K562 (cell line): ENCODE data around the gene MYL12A. TPM values are rescaled to one million over a fixed set of nuclear protein-coding genes. Genes with fewer than 3 reads are reported as not detected.

ENCODE experiments used
- CBX1 ChIP-seq: sonication (generic); IDR thresholded peaks from 2 replicates; pipeline ENCODE4 v1.6.1; 2016; ENCODE audit warnings: antibody characterized with exemption, low read depth, mild to moderate bottlenecking
- ELF1 ChIP-seq: fragments of 200-800 bp; sonication (Bioruptor generic); IDR thresholded peaks from 2 replicates; pipeline ENCODE4 v1.6.1; 2016; ENCODE audit warnings: missing genetic modification characterization, missing compliant biosample characterization
- ESRRB ChIP-seq: fragments of 250-450 bp; sonication (Bioruptor Pico); IDR thresholded peaks from 2 replicates; pipeline ENCODE4 v1.5.0; 2020; ENCODE audit warnings: mild to moderate bottlenecking, moderate library complexity, borderline replicate concordance
- FIP1L1 ChIP-seq: fragments of 200-400 bp; formaldehyde crosslinking; IDR thresholded peaks from 2 replicates; pipeline ENCODE4 v1.6.1; 2018; ENCODE audit warnings: mild to moderate bottlenecking, low read depth, low read length; ENCODE audit not compliant: poor library complexity, severe bottlenecking
- GABPA ChIP-seq: fragments of 200-800 bp; sonication (Bioruptor generic); conservative IDR thresholded peaks from 2 replicates; pipeline ENCODE4 v1.6.1; 2016; ENCODE audit warnings: low read depth, missing genetic modification characterization, missing compliant biosample characterization
- GABPB1 ChIP-seq: sonication (generic); formaldehyde crosslinking; IDR thresholded peaks from 2 replicates; pipeline ENCODE4 v1.8.0; 2022; ENCODE audit warnings: mild to moderate bottlenecking, missing genetic modification reagents
- KDM1A ChIP-seq, 2 experiments: fragments of 450-650 bp; IDR thresholded peaks; 2 replicates each; pipeline ENCODE4 v1.6.1; 2016; ENCODE audit warnings: mild to moderate bottlenecking in 2 of 2
- MCM2 ChIP-seq: fragments of 450-650 bp; IDR thresholded peaks from 2 replicates; pipeline ENCODE4 v1.6.1; 2017; ENCODE audit warnings: low read depth, mild to moderate bottlenecking
- NONO ChIP-seq, 2 experiments: fragments of 200-400 bp in 1 of 2; fragments of 450-650 bp in 1 of 2; formaldehyde crosslinking in 1 of 2; IDR thresholded peaks; 2 replicates each; pipeline ENCODE4 v1.6.1; 2017; ENCODE audit warnings: low read depth in 2 of 2, mild to moderate bottlenecking in 2 of 2, moderate library complexity in 2 of 2, low read length in 1 of 2
- PRMT5 ChIP-seq: sonication (generic); formaldehyde crosslinking; IDR thresholded peaks from 2 replicates; pipeline ENCODE4 v1.5.0; 2020; ENCODE audit warnings: missing genetic modification reagents
- PTTG1 ChIP-seq: fragments of 450-650 bp; IDR thresholded peaks from 2 replicates; pipeline ENCODE4 v1.6.1; 2016; ENCODE audit warnings: low read depth, mild to moderate bottlenecking, missing genetic modification characterization, missing compliant biosample characterization
- RBM22 ChIP-seq: fragments of 200-400 bp; formaldehyde crosslinking; IDR thresholded peaks from 2 replicates; pipeline ENCODE4 v1.6.1; 2018; ENCODE audit warnings: low read length, low read depth; ENCODE audit not compliant: poor library complexity, severe bottlenecking
- RREB1 ChIP-seq: fragments of 250-450 bp; sonication (Bioruptor Pico); IDR thresholded peaks from 2 replicates; pipeline ENCODE4 v1.4.0; 2020
- TOE1 ChIP-seq, 2 experiments: fragments of 450-650 bp in 1 of 2; sonication (generic) in 1 of 2; formaldehyde crosslinking in 1 of 2; IDR thresholded peaks; 2 replicates each; pipeline versions ENCODE4 v1.7.1 to v1.8.0; 2016 to 2022; ENCODE audit warnings: borderline replicate concordance in 2 of 2, mild to moderate bottlenecking in 2 of 2, antibody characterized with exemption in 1 of 2, inconsistent platforms in 1 of 2, low read depth in 1 of 2, missing genetic modification reagents in 1 of 2, moderate library complexity in 1 of 2
- TRIM28 ChIP-seq: fragments of 450-650 bp; IDR thresholded peaks from 2 replicates; pipeline ENCODE4 v1.6.1; 2017
- ZFP91 ChIP-seq: sonication (generic); formaldehyde crosslinking; IDR thresholded peaks from 2 replicates; pipeline ENCODE4 v1.8.0; 2022; ENCODE audit warnings: mild to moderate bottlenecking, missing genetic modification reagents
- ZKSCAN8 ChIP-seq: fragments of 200-800 bp; sonication (Bioruptor generic); IDR thresholded peaks from 2 replicates; pipeline ENCODE4 v1.6.1; 2016; ENCODE audit warnings: missing genetic modification characterization, missing compliant biosample characterization
- ZNF778 ChIP-seq: fragments of 450-650 bp; formaldehyde crosslinking; IDR thresholded peaks from 2 replicates; pipeline ENCODE4 v1.4.0; 2020; ENCODE audit warnings: mild to moderate bottlenecking, moderate library complexity
- polyA plus RNA-seq, 8 experiments: library from polyadenylated mRNA; depleted of rRNA in 4 of 8; stranded (reverse) in 5 of 8; unstranded in 3 of 8; fragments of >200 nt; fragmentation: Nextera tagmentation in 2 of 8; fragmentation: Illumina TruSeq in 1 of 8; extraction: Ambion mirVana in 2 of 8; extraction: Trizol in 1 of 8; gene quantifications; 2 replicates each; pipeline versions ENCODE4 v1.2.1 to v1.2.3, GENCODE V29; 2011 to 2014; ENCODE audit warnings: inconsistent platforms in 1 of 8, missing spikeins in 1 of 8
- total RNA-seq, 7 experiments: library from RNA; depleted of rRNA in 6 of 7; stranded (reverse); fragments of >200 nt in 6 of 7; fragmentation: Illumina TruSeq in 2 of 7; extraction: Trizol in 2 of 7; gene quantifications; 2 replicates each; pipeline versions ENCODE4 v1.2.1 to v1.2.3, GENCODE V29; 2011 to 2021; ENCODE audit warnings: low replicate concordance in 1 of 7
- TF ChIP-seq, protein P1 (sequence below): fragments of 250-450 bp; sonication (Bioruptor Pico); IDR thresholded peaks from 2 replicates; pipeline ENCODE4 v1.5.0; 2020; ENCODE audit warnings: mild to moderate bottlenecking

Gene MYL12A
- total and polyA plus RNA-seq, 9 of the 15 experiments (the other 6 are each of a cell fraction or from before 2014, with no cell fraction given): 308 to 1,031 (median 559) TPM

- TF ChIP-seq TOE1 (IDR thresholded peaks at IDR 0.05; ENCODE audit: borderline replicate concordance): no peak
- no peak for TF ChIP-seq TOE1 (CRISPR knock-in tag; IDR thresholded peaks at IDR 0.05; ENCODE audit: borderline replicate concordance, low read depth)
- TF ChIP-seq GABPB1 (CRISPR knock-in tag): no peak; the same call in 1 of the 2 replicates
- TF ChIP-seq ZKSCAN8 (CRISPR knock-in tag): no peak
- TF ChIP-seq CBX1: no peak
- no peak for TF ChIP-seq NONO (IDR thresholded peaks at IDR 0.05; ENCODE audit: low read depth in 2 of 2, low read length in 1 of 2)
- no peak for TF ChIP-seq ZNF778
- TF ChIP-seq, protein P1, sequence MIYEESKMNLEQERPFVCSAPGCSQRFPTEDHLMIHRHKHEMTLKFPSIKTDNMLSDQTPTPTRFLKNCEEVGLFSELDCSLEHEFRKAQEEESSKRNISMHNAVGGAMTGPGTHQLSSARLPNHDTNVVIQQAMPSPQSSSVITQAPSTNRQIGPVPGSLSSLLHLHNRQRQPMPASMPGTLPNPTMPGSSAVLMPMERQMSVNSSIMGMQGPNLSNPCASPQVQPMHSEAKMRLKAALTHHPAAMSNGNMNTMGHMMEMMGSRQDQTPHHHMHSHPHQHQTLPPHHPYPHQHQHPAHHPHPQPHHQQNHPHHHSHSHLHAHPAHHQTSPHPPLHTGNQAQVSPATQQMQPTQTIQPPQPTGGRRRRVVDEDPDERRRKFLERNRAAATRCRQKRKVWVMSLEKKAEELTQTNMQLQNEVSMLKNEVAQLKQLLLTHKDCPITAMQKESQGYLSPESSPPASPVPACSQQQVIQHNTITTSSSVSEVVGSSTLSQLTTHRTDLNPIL (CRISPR knock-in tag): peak; percentile 12; the same call in 1 of the 2 replicates
- no peak for TF ChIP-seq PRMT5 (CRISPR knock-in tag)
- no peak for TF ChIP-seq ELF1 (tag)
- no peak for TF ChIP-seq TRIM28
- TF ChIP-seq KDM1A (IDR thresholded peaks at IDR 0.05): no peak
- no peak for TF ChIP-seq ESRRB (CRISPR knock-in tag)
- no peak for TF ChIP-seq RBM22
- TF ChIP-seq GABPA: no peak
- TF ChIP-seq PTTG1: no peak
- no peak for TF ChIP-seq ZFP91 (CRISPR knock-in tag)
- TF ChIP-seq MCM2: no peak
- TF ChIP-seq FIP1L1: no peak
- TF ChIP-seq RREB1 (CRISPR knock-in tag): no peak
Measured at GRCh38 chr18:3246635-3247239, 864 bp upstream of the MYL12A start (continued).
